Brain microvascular endothelial cell (primary cell): Measurements from ENCODE around the gene PPM1F.

Source experiments
- DNase-seq: peaks from one replicate; pipeline ENCODE4 v3.0.0-alpha.2; 2020
- H3K27ac ChIP-seq: fragments of 250-450 bp; sonication (Bioruptor Pico); 2 replicates; pipeline ENCODE4 v1.5.1; 2020; ENCODE audit warnings: mild to moderate bottlenecking, moderate library complexity
- H3K27me3 ChIP-seq: fragments of 250-450 bp; sonication (Bioruptor Pico); replicated peaks from 2 replicates; pipeline ENCODE4 v1.5.1; 2020; ENCODE audit warnings: mild to moderate bottlenecking
- H3K36me3 ChIP-seq: fragments of 250-450 bp; sonication (Bioruptor Pico); replicated peaks from 2 replicates; pipeline ENCODE4 v1.5.1; 2020; ENCODE audit warnings: mild to moderate bottlenecking
- H3K4me3 ChIP-seq: 2 replicates; pipeline ENCODE4 v1.5.1; 2011; ENCODE audit warnings: low read depth, mild to moderate bottlenecking, control low read depth, low read length, moderate library complexity
- CTCF ChIP-seq: IDR thresholded peaks from 2 replicates; pipeline ENCODE4 v1.5.1; 2011; ENCODE audit warnings: low read depth, mild to moderate bottlenecking, moderate library complexity, low read length, control low read depth, inconsistent platforms; ENCODE audit errors: missing control alignments
- in situ Hi-C: cut with HindIII; loops from 2 replicates; pipeline ENCODE4 v1.10.0; 2017; ENCODE audit warnings: low sequenced_read_pairs, low pct_ligation_motif_present

Gene PPM1F

GRCh38 chr22:21990445-21991303 lies 38.0 kb upstream of the PPM1F start:
- no peak for TF ChIP-seq CTCF
- in situ Hi-C loops = no loop called here
- Histone ChIP-seq H3K27ac (no peak overlapping the region), H3K36me3 (no peaks in the 10 kb centered on the region), H3K27me3 (peaks cover 42% of the 10 kb centered on the region), H3K4me3 (no peak overlapping the region)
- DNase-seq = no peak

GRCh38 chr22:21989049-21989448 lies 36.4 kb upstream of the PPM1F start:
- Histone ChIP-seq H3K4me3 (no peak overlapping the region), H3K36me3 (no peaks in the 10 kb centered on the region), H3K27ac (no peak overlapping the region), H3K27me3 (peaks cover 43% of the 10 kb centered on the region)
- no peak for DNase-seq
- TF ChIP-seq CTCF = no peak
- in situ Hi-C loops = no loop called here

- Histone ChIP-seq H3K27ac (no peak overlapping the region), H3K4me3 (no peak overlapping the region), H3K36me3 (peaks cover 5% of the 10 kb centered on the region), H3K27me3 (peaks cover 26% of the 10 kb centered on the region)
- TF ChIP-seq CTCF = no peak
- DNase-seq = no peak
- in situ Hi-C loops = no loop called here
Observed at GRCh38 chr22:21985214-21985613, 32.6 kb upstream of the PPM1F start.

- in situ Hi-C loops = no loop called here
- no peak overlapping the region for H3K27ac ChIP-seq
- H3K36me3 ChIP-seq = peaks cover 5% of the 10 kb centered on the region
- DNase-seq = peak; percentile 16
- H3K27me3 ChIP-seq = peaks cover 22% of the 10 kb centered on the region
- H3K4me3 ChIP-seq = no peak overlapping the region
- peak; percentile 62 for TF ChIP-seq CTCF
Observed at GRCh38 chr22:21984793-21985192, 32.1 kb upstream of the PPM1F start.

GRCh38 chr22:21982338-21982965 lies 29.8 kb upstream of the PPM1F start, which contains the start of gene TOP3B:
Gene TOP3B (minus strand): TSS chr22:21982787. CDS start chr22:21975709, 7,078 bp downstream.
- in situ Hi-C loops = no loop called here
- Histone ChIP-seq H3K27ac (peak within 1 kb of the TSS; percentile 54), H3K27me3 (peaks cover 5% of the 10 kb centered on the region), H3K36me3 (peaks cover 13% of the 10 kb centered on the region), H3K4me3 (peak within 1 kb of the TSS; percentile 95)
- peak; percentile 57 for DNase-seq
- TF ChIP-seq CTCF = no peak
